DND-41 (cell line): ENCODE data around the gene STARD13.

ENCODE experiments used
- EZH2 ChIP-seq: IDR thresholded peaks from 3 replicates; pipeline ENCODE4 v1.6.1; 2012; ENCODE audit warnings: borderline replicate concordance, low read depth, mild to moderate bottlenecking, moderate library complexity, low read length, inconsistent platforms; ENCODE audit not compliant: severe bottlenecking
- TF ChIP-seq, protein P1 (sequence below): IDR thresholded peaks from 2 replicates; pipeline ENCODE4 v1.5.1; 2012; ENCODE audit warnings: borderline replicate concordance, low read length, moderate library complexity, mild to moderate bottlenecking; ENCODE audit not compliant: poor library complexity, severe bottlenecking; ENCODE audit errors: extremely low read depth

- TF ChIP-seq, protein P1, sequence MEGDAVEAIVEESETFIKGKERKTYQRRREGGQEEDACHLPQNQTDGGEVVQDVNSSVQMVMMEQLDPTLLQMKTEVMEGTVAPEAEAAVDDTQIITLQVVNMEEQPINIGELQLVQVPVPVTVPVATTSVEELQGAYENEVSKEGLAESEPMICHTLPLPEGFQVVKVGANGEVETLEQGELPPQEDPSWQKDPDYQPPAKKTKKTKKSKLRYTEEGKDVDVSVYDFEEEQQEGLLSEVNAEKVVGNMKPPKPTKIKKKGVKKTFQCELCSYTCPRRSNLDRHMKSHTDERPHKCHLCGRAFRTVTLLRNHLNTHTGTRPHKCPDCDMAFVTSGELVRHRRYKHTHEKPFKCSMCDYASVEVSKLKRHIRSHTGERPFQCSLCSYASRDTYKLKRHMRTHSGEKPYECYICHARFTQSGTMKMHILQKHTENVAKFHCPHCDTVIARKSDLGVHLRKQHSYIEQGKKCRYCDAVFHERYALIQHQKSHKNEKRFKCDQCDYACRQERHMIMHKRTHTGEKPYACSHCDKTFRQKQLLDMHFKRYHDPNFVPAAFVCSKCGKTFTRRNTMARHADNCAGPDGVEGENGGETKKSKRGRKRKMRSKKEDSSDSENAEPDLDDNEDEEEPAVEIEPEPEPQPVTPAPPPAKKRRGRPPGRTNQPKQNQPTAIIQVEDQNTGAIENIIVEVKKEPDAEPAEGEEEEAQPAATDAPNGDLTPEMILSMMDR = no peak
- TF ChIP-seq EZH2 = no peak
These were observed 212.8 kb downstream of the STARD13 start for GRCh38 chr13:33072759-33073158.
